MM.1S (cell line): Measurements from ENCODE around the gene KCNT1.

Experiments used
- EZH2 ChIP-seq: fragments of 300-600 bp; sonication (generic); optimal IDR thresholded peaks from 2 replicates; pipeline ENCODE3; 2017; ENCODE audit warnings: low read depth, mild to moderate bottlenecking, antibody characterized with exemption, low read length, mixed read lengths
- EZH2phosphoT487 ChIP-seq: fragments of 300-600 bp; sonication (generic); IDR thresholded peaks from 2 replicates; pipeline ENCODE4 v1.6.1; 2018; ENCODE audit warnings: antibody characterized with exemption, low read length
- TF ChIP-seq, protein P1 (sequence below): fragments of 300-600 bp; sonication (generic); IDR thresholded peaks from 2 replicates; pipeline ENCODE4 v1.5.1; 2016; ENCODE audit warnings: antibody characterized with exemption, low read length, mixed read lengths

DNA sequence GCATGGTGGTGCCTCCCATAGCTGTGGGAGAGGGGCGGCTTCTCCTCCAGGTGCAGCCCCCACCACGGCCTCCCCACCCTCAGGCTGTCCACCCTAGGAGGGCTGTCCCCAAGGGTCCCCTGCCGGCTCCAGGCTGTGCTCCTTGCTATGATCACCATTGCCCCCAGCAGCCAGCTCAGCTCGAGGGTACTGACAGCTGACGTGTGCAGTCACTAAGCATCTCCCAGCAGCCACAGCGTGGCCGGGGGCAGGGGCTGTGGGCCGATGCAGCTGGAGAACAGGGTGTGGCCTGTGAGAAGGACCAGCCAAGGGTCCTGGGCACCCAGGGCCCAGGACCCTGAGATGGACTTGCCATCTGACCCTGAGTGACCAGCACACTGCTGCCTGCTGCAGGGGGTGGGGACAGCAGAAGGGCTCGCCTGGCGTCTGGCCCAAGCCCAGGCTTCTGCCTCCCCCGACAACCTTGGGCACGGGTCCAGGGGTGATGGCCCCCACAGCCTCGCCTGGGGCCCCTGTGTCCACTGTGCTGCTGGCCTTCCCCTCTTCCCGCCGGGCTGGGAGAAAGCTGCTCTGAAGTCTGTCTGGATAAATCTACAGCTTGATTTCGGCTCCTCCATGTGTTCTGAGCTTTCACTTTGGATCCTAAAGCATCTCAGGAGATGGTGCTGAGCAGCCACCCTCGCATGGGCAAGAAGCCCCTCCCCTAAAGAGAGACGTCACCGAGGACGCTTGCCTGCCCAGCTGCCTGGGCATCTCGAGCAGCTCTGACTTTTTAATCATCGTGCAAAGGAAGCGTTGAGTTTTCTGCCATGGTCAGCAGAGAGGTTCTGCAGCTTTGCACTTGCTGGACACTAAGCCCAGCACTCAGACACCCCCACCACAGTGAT lies 5.5 kb downstream of the KCNT1 start:
- TF ChIP-seq, protein P1, sequence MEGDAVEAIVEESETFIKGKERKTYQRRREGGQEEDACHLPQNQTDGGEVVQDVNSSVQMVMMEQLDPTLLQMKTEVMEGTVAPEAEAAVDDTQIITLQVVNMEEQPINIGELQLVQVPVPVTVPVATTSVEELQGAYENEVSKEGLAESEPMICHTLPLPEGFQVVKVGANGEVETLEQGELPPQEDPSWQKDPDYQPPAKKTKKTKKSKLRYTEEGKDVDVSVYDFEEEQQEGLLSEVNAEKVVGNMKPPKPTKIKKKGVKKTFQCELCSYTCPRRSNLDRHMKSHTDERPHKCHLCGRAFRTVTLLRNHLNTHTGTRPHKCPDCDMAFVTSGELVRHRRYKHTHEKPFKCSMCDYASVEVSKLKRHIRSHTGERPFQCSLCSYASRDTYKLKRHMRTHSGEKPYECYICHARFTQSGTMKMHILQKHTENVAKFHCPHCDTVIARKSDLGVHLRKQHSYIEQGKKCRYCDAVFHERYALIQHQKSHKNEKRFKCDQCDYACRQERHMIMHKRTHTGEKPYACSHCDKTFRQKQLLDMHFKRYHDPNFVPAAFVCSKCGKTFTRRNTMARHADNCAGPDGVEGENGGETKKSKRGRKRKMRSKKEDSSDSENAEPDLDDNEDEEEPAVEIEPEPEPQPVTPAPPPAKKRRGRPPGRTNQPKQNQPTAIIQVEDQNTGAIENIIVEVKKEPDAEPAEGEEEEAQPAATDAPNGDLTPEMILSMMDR: no peak
- TF ChIP-seq EZH2: no peak
- TF ChIP-seq EZH2phosphoT487: no peak
